ENCODE data around the gene SORCS3.

- no peak for TF ChIP-seq EZH2phosphoT487 (IDR thresholded peaks at IDR 0.05; ENCODE audit: insufficient read depth, low read depth)
- no peak for TF ChIP-seq EZH2 (IDR thresholded peaks at IDR 0.05; ENCODE audit: insufficient read depth, poor library complexity, severe bottlenecking)
Measured at GRCh38 chr10:105279101-105279500, 638.0 kb downstream of the SORCS3 start.
